Psoas muscle (tissue), 8 donors: ENCODE measurements around the gene TBC1D5. TPM values are rescaled to one million over a fixed set of nuclear protein-coding genes. Genes with fewer than 3 reads are reported as not detected.
"Not testable (repeated sequence)": the region's sequence is repeated elsewhere in the genome, so short reads cannot be mapped to it uniquely, and the experiment has no call there.

Experiments used
- ATAC-seq, 4 donors: fragments of 200-7000 bp; cut with Tn5 transposase; one replicate each; pipeline ENCODE4 v1.9.1; 2020; ENCODE audit warnings: moderate library complexity in 3 of 4, mild to moderate bottlenecking in 2 of 4
- DNase-seq, 2 donors: peaks; one replicate each; pipeline ENCODE4 v3.0.0-alpha.2; 2020
- H3K27ac ChIP-seq: fragments of 200-600 bp; one replicate; pipeline ENCODE4 v1.8.0; 2022
- H3K27me3 ChIP-seq, 3 donors: fragments of 200-600 bp in 1 of 3; one replicate each; pipeline versions ENCODE4 v1.6.1 to v1.8.0; 2013 to 2022; ENCODE audit warnings: low read length in 2 of 3, mild to moderate bottlenecking in 2 of 3, moderate library complexity in 1 of 3; ENCODE audit not compliant: insufficient read depth in 3 of 3
- H3K36me3 ChIP-seq, 2 donors: fragments of 200-600 bp in 1 of 2; one replicate each; pipeline versions ENCODE4 v1.6.1 to v1.8.0; 2013 to 2022; ENCODE audit warnings: low read depth in 1 of 2, mild to moderate bottlenecking in 1 of 2, moderate library complexity in 1 of 2; ENCODE audit not compliant: insufficient read depth in 1 of 2
- H3K4me1 ChIP-seq: fragments of 200-600 bp; one replicate; pipeline ENCODE4 v1.8.0; 2022
- H3K4me3 ChIP-seq: fragments of 200-600 bp; one replicate; pipeline ENCODE4 v1.8.0; 2022; ENCODE audit warnings: mild to moderate bottlenecking
- H3K9me3 ChIP-seq: fragments of 200-600 bp; one replicate; pipeline ENCODE4 v1.8.0; 2022
- WGBS, 3 donors: extraction: QIAGEN DNeasy Blood & Tissue Kit; methylation state at CpG; one replicate each; pipeline versions ENCODE4 v1.1.6 to v1.1.7; 2013; 5-methylcytosine and 5-hydroxymethylcytosine counted together
- intact Hi-C, 2 donors: fragments of 100-400 bp; cut with DNase I; formaldehyde crosslinking; loops; one replicate each; pipeline versions ENCODE4 v1.11.0 to v1.14.2; 2022
- polyA plus RNA-seq, 3 donors: library from polyadenylated mRNA; stranded (reverse); fragments of 200-250 nt; gene quantifications; one replicate each; pipeline ENCODE4 v1.2.3, GENCODE V29; 2013
- total RNA-seq, 4 donors: library from RNA; stranded (reverse); fragmentation: NEBNext Ultra II Directional in 2 of 4; extraction: Animal tissue kit (Norgen Biotek cat#: 25700) in 2 of 4; gene quantifications; one replicate each; pipeline versions ENCODE4 v1.2.1 to v1.2.4, GENCODE V29; 2021 to 2023
- TF ChIP-seq, protein P1 (sequence below): fragments of 200-600 bp; IDR thresholded peaks from one replicate; pipeline ENCODE4 v1.8.0; 2022; ENCODE audit warnings: antibody characterized with exemption
- donor health status: healthy with polysubstance abuse.
- donor health status: DM: no; HTN: no; CAD: no; lungs with moderate emphysema.
- donor health status: Bipolar disorder and iron deficiency.
- donor health status: healthy.
- donor health status: DM: yes; HTN: yes; CAD: no.
- donor health status: DM: no; HTN: no; CAD: no.
- donor health status: DM: no; HTN: no; CAD: no.
- donor health status: DM: yes; HTN: yes; CAD: no.

The TBC1D5 gene
- total and polyA plus RNA-seq, 7 donors = 4.3 to 20.4 (median 13.3) TPM

DNA sequence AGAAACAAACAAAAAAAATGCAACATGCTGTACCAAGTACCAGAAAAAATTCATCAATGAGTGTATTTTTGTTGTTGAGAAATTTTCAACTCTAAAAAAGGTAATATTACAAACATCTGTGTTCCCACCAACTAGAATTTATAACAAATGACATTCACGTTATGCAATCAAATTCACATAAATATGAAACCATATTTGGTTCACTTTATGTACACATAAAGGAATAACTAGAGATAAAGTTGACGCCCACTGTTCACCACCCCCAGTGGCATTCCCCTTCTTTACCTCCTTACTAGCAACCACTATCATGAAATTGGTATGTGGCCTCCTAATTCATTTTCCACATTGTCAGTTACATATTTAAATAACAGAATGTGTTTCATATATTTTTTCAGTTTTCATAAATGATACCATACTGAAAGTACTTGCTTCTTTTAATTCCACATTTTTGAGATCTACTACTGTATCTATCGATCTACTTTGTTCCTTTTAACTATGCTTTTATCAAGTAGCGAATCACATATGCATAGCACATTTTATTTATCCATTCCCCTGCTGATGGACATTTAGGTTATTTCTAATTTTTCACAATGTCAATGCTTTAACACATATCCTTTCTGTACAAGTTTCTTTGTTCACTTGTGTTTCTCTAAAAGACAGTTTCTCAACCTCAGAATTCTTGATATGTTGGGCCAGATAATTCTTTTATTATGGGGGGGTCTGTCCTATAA, 34.5 kb downstream of the TBC1D5 start:
- H3K27ac ChIP-seq = no peak overlapping the region
- no peak for ATAC-seq
- H3K4me3 ChIP-seq = no peak overlapping the region
- no peaks in the 10 kb centered on the region for H3K36me3 ChIP-seq
- intact Hi-C loops = no loop called here
- TF ChIP-seq, protein P1, sequence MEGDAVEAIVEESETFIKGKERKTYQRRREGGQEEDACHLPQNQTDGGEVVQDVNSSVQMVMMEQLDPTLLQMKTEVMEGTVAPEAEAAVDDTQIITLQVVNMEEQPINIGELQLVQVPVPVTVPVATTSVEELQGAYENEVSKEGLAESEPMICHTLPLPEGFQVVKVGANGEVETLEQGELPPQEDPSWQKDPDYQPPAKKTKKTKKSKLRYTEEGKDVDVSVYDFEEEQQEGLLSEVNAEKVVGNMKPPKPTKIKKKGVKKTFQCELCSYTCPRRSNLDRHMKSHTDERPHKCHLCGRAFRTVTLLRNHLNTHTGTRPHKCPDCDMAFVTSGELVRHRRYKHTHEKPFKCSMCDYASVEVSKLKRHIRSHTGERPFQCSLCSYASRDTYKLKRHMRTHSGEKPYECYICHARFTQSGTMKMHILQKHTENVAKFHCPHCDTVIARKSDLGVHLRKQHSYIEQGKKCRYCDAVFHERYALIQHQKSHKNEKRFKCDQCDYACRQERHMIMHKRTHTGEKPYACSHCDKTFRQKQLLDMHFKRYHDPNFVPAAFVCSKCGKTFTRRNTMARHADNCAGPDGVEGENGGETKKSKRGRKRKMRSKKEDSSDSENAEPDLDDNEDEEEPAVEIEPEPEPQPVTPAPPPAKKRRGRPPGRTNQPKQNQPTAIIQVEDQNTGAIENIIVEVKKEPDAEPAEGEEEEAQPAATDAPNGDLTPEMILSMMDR = no peak
- no peaks in the 10 kb centered on the region for H3K9me3 ChIP-seq
- WGBS, 3 donors = 62 to 76% (median 62%) methylated on average over 4 of the region's 4 CpGs
- no peaks in the 10 kb centered on the region for H3K27me3 ChIP-seq
- H3K4me1 ChIP-seq = no peaks in the 10 kb centered on the region
- no peak for DNase-seq

DNA sequence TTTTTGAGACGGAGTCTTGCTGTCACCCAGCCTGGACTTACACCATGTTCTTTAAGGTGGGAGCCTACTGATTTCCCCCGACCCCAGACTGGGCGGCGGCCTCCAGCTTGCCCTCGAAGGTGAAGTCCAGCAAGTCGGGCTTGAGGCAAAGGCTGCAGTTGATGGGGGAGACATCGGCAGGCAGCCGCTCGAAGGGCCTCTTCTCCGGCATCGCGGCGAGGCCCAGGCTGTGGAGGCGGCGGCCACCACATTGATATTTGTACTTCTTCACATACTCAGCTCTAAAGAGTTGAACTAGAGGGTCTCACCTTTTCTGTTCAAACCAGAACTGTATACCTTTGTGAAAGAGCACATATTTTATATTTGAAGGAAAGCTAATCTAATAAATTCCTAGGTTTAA, 36.4 kb downstream of the TBC1D5 start:
- H3K4me3 ChIP-seq, DNase-seq, H3K4me1 ChIP-seq, ATAC-seq, intact Hi-C loops, H3K27me3 ChIP-seq, H3K27ac ChIP-seq, H3K9me3 ChIP-seq, H3K36me3 ChIP-seq: not testable (repeated sequence)
- 98 to 100% (median 99%) methylated on average over 15 of the region's 15 CpGs for WGBS, 3 donors

DNA sequence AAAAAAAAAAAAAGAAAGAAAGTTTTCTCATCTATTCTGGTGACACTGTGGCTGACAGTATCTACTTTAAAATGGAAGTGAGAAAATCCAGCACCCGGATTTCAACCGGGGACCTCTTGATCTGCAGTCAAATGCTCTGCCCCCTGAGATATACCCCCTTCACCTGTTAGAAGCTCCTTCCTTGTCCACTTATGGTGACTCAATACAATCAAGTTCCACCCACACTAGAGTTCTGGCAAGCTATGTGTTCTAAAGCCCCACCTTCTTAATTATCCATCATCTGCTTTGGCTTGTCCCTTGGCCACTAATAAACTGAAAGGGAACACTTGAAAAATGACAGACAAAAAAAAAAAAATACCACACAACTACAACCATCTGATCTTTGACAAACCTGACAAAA, 42.6 kb downstream of the TBC1D5 start:
- H3K27me3 ChIP-seq, H3K9me3 ChIP-seq, ATAC-seq, H3K4me3 ChIP-seq, H3K27ac ChIP-seq, H3K36me3 ChIP-seq, DNase-seq, intact Hi-C loops, H3K4me1 ChIP-seq: not testable (repeated sequence)
- 97 to 100% (median 98%) methylated on average over 2 of the region's 2 CpGs for WGBS, 3 donors

DNA sequence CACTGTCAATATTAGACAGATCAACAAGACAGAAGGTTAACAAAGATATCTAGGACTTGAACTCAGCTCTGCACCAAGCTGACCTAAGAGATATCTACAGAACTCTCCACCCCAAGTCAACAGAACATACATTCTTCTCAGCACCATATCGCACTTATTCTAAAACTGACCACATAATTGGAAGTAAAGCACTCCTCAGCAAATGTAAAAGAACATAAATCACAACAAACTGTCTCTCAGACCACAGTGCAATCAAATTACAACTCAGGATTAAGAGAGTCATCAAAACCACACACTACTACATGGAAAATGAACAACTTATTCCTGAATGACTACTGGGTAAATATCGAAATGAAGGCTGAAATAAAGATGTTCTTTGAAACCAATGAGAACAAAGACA, 46.8 kb downstream of the TBC1D5 start:
- H3K4me1 ChIP-seq, ATAC-seq: not testable (repeated sequence)
- 77 to 98% (median 93%) methylated on average over 2 of the region's 2 CpGs for WGBS, 3 donors

DNA sequence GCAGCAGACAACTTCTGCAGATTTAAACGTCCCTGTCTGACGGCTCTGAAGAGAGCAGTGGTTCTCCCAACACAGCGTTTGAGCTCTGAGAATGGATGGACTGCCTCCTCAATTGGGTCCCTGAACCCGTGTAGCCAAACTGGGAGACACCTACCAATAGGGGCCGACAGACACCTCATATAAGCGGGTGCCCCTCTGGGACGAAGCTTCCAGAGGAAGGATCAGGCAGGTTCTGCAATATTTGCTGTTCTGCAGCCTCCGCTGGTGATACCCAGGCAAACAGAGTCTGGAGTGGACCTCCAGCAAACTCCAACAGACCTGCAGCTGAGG, 48.8 kb downstream of the TBC1D5 start:
- H3K27me3 ChIP-seq, H3K4me3 ChIP-seq, H3K36me3 ChIP-seq, ATAC-seq, H3K27ac ChIP-seq, DNase-seq, H3K4me1 ChIP-seq, intact Hi-C loops, H3K9me3 ChIP-seq: not testable (repeated sequence)
- 91 to 97% (median 95%) methylated on average over 8 of the region's 8 CpGs for WGBS, 3 donors

More for the DNA sequence above, 46.8 kb downstream of the TBC1D5 start:
- DNase-seq, H3K27ac ChIP-seq, H3K9me3 ChIP-seq, H3K27me3 ChIP-seq, intact Hi-C loops, H3K36me3 ChIP-seq, H3K4me3 ChIP-seq: not testable (repeated sequence)

DNA sequence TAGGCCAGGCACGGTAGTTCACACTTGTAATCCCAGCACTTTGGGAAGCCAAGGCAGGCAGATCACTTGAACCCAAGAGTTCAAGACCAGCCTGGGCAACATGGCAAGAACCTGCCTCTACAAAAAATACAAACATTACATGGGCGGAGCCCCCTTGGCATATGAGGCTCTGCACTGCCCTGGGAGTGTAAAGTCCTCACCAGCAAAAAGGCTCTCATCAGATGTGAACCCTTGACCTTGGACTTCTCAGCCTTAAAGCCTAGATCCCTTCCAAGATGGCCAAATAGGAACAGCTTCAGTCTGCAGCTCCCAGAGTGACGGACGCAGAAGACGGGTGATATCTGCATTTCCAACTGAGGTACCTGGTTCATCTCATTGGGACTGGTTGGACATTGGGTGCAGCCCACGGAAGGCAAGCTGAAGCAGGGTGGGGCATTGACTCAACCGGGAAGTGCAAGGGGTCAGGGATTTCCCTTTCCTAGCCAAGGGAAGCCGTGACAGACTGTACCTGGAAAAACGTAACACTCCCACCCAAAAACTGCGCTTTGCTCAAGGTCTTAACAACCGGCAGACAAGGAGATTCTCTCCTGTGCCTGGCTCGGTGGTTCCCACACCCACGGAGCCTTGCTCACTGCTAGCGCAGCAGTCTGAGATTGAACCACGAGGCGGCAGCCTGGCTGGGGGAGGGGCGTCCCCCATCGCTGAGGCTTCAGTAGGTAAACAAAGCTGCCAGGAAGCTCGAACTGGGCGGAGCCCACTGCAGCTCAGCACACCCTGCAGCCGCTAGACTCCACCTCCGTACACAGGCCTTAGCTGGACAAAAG, 49.4 kb downstream of the TBC1D5 start:
- H3K4me1 ChIP-seq, H3K36me3 ChIP-seq, H3K27me3 ChIP-seq, DNase-seq, H3K4me3 ChIP-seq, intact Hi-C loops, H3K27ac ChIP-seq, ATAC-seq, H3K9me3 ChIP-seq: not testable (repeated sequence)
- WGBS, 3 donors = 94 to 97% (median 97%) methylated on average over 22 of the region's 22 CpGs

DNA sequence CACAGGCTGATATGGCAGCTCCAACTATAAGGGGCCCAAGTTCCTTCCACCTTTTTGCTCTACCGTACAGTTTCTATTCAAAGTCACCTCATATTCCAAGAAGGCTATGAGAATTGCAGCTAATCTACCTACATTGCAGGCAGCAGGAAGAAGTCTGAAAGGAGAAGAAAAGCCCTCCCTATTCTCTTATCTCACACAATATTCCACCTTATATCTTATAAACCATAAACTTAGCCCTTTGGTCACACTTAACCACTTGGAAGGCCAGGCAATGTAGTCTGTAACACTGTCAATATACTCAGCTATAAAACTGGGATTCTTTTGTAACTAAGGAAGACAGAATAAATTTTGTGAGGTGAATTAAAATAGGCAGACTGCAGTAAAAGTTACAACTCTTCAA, 54.9 kb downstream of the TBC1D5 start:
- no peak overlapping the region for H3K27ac ChIP-seq
- H3K4me3 ChIP-seq = no peak overlapping the region
- no peaks in the 10 kb centered on the region for H3K9me3 ChIP-seq
- H3K36me3 ChIP-seq = no peaks in the 10 kb centered on the region
- TF ChIP-seq, protein P1 = no peak
- H3K27me3 ChIP-seq = no peaks in the 10 kb centered on the region
- 91 to 100% (median 100%) methylated on average over 1 of the region's 1 CpG for WGBS, 3 donors
- no peaks in the 10 kb centered on the region for H3K4me1 ChIP-seq
- intact Hi-C loops = no loop called here
- DNase-seq (no peak), ATAC-seq (no peak)
